ENCODE results near the gene TBC1D8B. TPM values are rescaled to one million over a fixed set of nuclear protein-coding genes. Genes with fewer than 3 reads are reported as not detected.
"Not testable (repeated sequence)": the region's sequence is repeated elsewhere in the genome, so short reads cannot be mapped to it uniquely, and the experiment has no call there.

Gene TBC1D8B
- total RNA-seq, 2 experiments from 2014 or later: 0.40 to 0.47 TPM

- POLR2A ChIA-PET: no interaction called here
- Mint-ChIP-seq H3K4me3 (no peak overlapping the region), H3K9me3 (no peaks in the 10 kb centered on the region), H3K4me1 (ENCODE audit: low read depth) (no peaks in the 10 kb centered on the region), H3K27me3 (no peaks in the 10 kb centered on the region), H3K36me3 (ENCODE audit: low read depth) (no peaks in the 10 kb centered on the region), H3K27ac (no peak overlapping the region)
- ATAC-seq: no peak
- TF ChIP-seq, protein P1, sequence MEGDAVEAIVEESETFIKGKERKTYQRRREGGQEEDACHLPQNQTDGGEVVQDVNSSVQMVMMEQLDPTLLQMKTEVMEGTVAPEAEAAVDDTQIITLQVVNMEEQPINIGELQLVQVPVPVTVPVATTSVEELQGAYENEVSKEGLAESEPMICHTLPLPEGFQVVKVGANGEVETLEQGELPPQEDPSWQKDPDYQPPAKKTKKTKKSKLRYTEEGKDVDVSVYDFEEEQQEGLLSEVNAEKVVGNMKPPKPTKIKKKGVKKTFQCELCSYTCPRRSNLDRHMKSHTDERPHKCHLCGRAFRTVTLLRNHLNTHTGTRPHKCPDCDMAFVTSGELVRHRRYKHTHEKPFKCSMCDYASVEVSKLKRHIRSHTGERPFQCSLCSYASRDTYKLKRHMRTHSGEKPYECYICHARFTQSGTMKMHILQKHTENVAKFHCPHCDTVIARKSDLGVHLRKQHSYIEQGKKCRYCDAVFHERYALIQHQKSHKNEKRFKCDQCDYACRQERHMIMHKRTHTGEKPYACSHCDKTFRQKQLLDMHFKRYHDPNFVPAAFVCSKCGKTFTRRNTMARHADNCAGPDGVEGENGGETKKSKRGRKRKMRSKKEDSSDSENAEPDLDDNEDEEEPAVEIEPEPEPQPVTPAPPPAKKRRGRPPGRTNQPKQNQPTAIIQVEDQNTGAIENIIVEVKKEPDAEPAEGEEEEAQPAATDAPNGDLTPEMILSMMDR (IDR thresholded peaks at IDR 0.05): peak; percentile 25
- CTCF ChIA-PET: interaction anchor here (1.1 kb wide), 1 partner anchor 11 kb away, joined by 4 read pairs; no protein-coding TSS in a partner anchor
- peak; percentile 26 for DNase-seq
- intact Hi-C loops (cut with micrococcal nuclease): no loop called here
Observed at GRCh38 chrX:106862972-106863688, 60.7 kb downstream of the TBC1D8B start.

GRCh38 chrX:106863697-106864096 is 61.2 kb downstream of the TBC1D8B start:
- intact Hi-C loops (cut with micrococcal nuclease): no loop called here
- Mint-ChIP-seq H3K4me3 (no peak overlapping the region), H3K27me3 (no peaks in the 10 kb centered on the region), H3K27ac (no peak overlapping the region), H3K9me3 (no peaks in the 10 kb centered on the region), H3K36me3 (ENCODE audit: low read depth) (no peaks in the 10 kb centered on the region), H3K4me1 (ENCODE audit: low read depth) (no peaks in the 10 kb centered on the region)
- TF ChIP-seq, protein P1 (IDR thresholded peaks at IDR 0.05): no peak
- no peak for ATAC-seq
- ChIA-PET CTCF (interaction anchor here (1.1 kb wide), 1 partner anchor 11 kb away, joined by 4 read pairs; no protein-coding TSS in a partner anchor), POLR2A (no interaction called here)
- no peak for DNase-seq

DNA sequence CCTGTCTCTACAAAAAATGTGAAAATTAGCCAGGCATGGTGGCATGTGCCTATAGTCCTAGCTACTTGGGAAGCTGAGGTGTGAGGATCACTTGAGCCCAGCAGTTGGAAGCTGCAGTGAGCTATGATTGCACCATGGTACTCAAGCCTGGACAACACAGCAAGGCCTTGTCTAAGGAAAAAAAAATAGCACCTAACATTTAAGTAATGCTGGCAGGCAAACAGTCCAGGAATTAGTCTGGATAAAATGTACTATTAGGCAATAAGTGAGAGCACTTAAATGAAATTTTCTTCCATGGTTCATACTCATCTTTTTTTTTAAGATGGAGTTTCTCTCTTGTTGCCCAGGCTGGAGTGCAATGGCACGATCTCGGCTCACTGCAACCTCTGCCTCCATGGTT is 70.3 kb downstream of the TBC1D8B start:
- H3K36me3 Mint-ChIP-seq (ENCODE audit: low read depth); ATAC-seq; H3K9me3 Mint-ChIP-seq; H3K4me1 Mint-ChIP-seq (ENCODE audit: low read depth); intact Hi-C loops (cut with micrococcal nuclease); DNase-seq; POLR2A ChIA-PET; H3K27me3 Mint-ChIP-seq; H3K4me3 Mint-ChIP-seq; H3K27ac Mint-ChIP-seq: not testable (repeated sequence)
- CTCF ChIA-PET: interaction anchor here (0.7 kb wide), 2 partner anchors 31 to 919 kb away, joined by 3 to 4 read pairs; no protein-coding TSS in a partner anchor

- H3K27ac Mint-ChIP-seq: no peak overlapping the region
- H3K36me3 Mint-ChIP-seq (ENCODE audit: low read depth): no peaks in the 10 kb centered on the region
- ATAC-seq: no peak
- no peaks in the 10 kb centered on the region for H3K9me3 Mint-ChIP-seq
- DNase-seq: no peak
- ChIA-PET POLR2A (no interaction called here), CTCF (interaction anchor here (1.5 kb wide), 1 partner anchor 11 kb away, joined by 4 read pairs; no protein-coding TSS in a partner anchor)
- no peak overlapping the region for H3K4me3 Mint-ChIP-seq
- H3K27me3 Mint-ChIP-seq: no peaks in the 10 kb centered on the region
- no peaks in the 10 kb centered on the region for H3K4me1 Mint-ChIP-seq (ENCODE audit: low read depth)
- intact Hi-C loops (cut with micrococcal nuclease): no loop called here
- TF ChIP-seq, protein P1 (IDR thresholded peaks at IDR 0.05): peak; percentile 44
Observed at GRCh38 chrX:106874075-106874474, 71.6 kb downstream of the TBC1D8B start.

GRCh38 chrX:106875151-106875550 is 72.7 kb downstream of the TBC1D8B start:
- H3K9me3 Mint-ChIP-seq: no peaks in the 10 kb centered on the region

More at GRCh38 chrX:106875151-106875550, 72.7 kb downstream of the TBC1D8B start:
- H3K4me3 Mint-ChIP-seq: no peak overlapping the region
- ChIA-PET POLR2A (no interaction called here), CTCF (interaction anchor here (0.6 to 1.5 kb wide), 4 partner anchors 12 to 891 kb away, joined by 3 to 4 read pairs (median 4); no protein-coding TSS in a partner anchor)
- no peaks in the 10 kb centered on the region for H3K4me1 Mint-ChIP-seq (ENCODE audit: low read depth)
- no peak for ATAC-seq
- DNase-seq: no peak
- TF ChIP-seq, protein P1 (IDR thresholded peaks at IDR 0.05): no peak
- intact Hi-C loops (cut with micrococcal nuclease): no loop called here
- no peaks in the 10 kb centered on the region for H3K36me3 Mint-ChIP-seq (ENCODE audit: low read depth)
- H3K27me3 Mint-ChIP-seq: peaks cover under 1% of the 10 kb centered on the region
- H3K27ac Mint-ChIP-seq: no peak overlapping the region
